GM12873 (cell line): ENCODE data around the gene WFDC2.

Source experiments
- TF ChIP-seq, protein P1 (sequence below): IDR thresholded peaks from 2 replicates; pipeline ENCODE4 v1.5.1; 2012; ENCODE audit warnings: low read depth, mild to moderate bottlenecking, moderate library complexity, low read length, control low read depth; ENCODE audit not compliant: insufficient read depth; ENCODE audit errors: missing control alignments

The WFDC2 gene

DNA sequence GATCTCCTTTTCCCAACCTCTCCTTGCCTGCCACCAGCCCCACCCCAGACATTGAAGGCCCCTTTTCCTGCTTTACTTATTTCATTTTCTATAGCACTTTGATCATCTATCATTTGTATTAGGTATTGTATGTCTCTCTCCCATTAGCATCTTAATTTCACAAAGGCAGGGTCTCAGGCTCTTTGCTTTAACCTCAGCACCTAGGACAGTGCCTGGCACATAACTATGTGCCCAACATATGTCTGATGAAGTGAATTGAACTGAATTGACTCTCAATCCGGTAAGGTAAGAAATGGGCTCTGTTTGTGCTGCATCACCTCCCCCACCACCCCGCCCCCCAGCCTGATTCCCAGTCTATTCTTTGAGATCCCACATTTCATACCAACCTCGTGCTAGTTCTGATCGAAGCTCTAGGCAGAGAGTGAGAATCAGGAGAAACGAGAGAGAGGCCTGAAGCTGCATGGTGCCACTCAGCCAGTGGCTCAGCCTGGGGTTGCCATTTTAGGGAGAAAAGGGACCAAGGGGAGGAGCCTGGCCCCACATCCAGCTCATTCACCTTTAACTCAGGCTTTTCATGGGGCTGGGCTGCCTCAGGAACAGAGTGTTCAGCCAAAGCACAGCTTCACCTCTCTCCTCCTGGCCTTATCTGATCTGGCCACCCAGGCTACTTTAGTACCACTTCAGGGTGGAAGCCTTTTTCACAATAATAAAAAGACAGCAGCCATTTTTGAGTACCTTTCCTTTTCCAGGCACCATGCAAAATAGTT lies 45.8 kb downstream of the WFDC2 start, which contains the start of gene SPINT3:
TSS of gene SPINT3 (minus strand) at position 476 of the 767 bp plus-strand sequence. CDS start at position 462, 14 bp downstream.
- TF ChIP-seq, protein P1, sequence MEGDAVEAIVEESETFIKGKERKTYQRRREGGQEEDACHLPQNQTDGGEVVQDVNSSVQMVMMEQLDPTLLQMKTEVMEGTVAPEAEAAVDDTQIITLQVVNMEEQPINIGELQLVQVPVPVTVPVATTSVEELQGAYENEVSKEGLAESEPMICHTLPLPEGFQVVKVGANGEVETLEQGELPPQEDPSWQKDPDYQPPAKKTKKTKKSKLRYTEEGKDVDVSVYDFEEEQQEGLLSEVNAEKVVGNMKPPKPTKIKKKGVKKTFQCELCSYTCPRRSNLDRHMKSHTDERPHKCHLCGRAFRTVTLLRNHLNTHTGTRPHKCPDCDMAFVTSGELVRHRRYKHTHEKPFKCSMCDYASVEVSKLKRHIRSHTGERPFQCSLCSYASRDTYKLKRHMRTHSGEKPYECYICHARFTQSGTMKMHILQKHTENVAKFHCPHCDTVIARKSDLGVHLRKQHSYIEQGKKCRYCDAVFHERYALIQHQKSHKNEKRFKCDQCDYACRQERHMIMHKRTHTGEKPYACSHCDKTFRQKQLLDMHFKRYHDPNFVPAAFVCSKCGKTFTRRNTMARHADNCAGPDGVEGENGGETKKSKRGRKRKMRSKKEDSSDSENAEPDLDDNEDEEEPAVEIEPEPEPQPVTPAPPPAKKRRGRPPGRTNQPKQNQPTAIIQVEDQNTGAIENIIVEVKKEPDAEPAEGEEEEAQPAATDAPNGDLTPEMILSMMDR, result no peak

- TF ChIP-seq, protein P1, result no peak
These were observed 48.7 kb downstream of the WFDC2 start for GRCh38 chr20:45518282-45518681.

GRCh38 chr20:45523821-45524220 lies 54.3 kb downstream of the WFDC2 start:
- TF ChIP-seq, protein P1, result no peak

DNA sequence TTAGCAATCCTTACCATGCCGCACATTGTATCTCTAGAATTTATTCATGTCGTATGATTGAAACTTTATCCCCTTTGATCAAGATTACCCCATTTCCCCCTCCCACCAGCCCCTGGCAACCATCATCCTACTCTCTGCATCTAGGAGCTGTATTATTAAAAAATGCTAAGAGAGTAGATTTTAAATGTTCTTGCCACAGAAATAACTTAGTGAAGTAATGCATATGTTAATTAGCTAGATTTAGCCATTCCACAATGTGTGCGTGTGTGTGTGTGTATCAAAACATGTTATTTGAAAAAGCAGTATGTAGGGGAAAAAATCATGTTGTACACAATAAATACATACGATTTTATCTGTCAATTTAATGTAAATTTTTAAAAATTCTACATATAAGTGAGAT lies 57.7 kb downstream of the WFDC2 start:
- TF ChIP-seq, protein P1, result no peak
